HepG2 (cell line): ENCODE data around the gene HSPB7. TPM values are rescaled to one million over a fixed set of nuclear protein-coding genes. Genes with fewer than 3 reads are reported as not detected.

Experiments
- ATAC-seq: fragments of 200-7000 bp; cut with Tn5 transposase; 3 replicates; pipeline ENCODE4 v1.9.1; 2020; ENCODE audit warnings: mild to moderate bottlenecking, moderate library complexity
- BruUV-seq: library from RNA; stranded (reverse); fragments of 400-500 nt; replicated peaks from 2 replicates; lab custom pipeline; 2021; lab: Mats Ljungman, UMichigan
- CTCF ChIA-PET: fragments of 300-600 bp; formaldehyde crosslinking; extraction: SDS; loops from one replicate; lab custom pipeline; 2021; ENCODE audit warnings: low total read pairs, inconsistent platforms, low intra/inter-chr PET ratio; lab: Yijun Ruan, JAX
- POLR2A ChIA-PET: fragments of 350-600 bp; sonication (Branson Sonifier 250); formaldehyde crosslinking; loops from one replicate; lab custom pipeline; 2020; ENCODE audit warnings: antibody characterized with exemption, inconsistent platforms; lab: Yijun Ruan, JAX
- DNase-seq: peaks from one replicate; pipeline ENCODE4 v3.0.0-alpha.2; 2015; ENCODE audit warnings: low spot score
- FAIRE-seq: peaks from 3 replicates; lab custom pipeline; 2011; peaks lifted over from hg19 to GRCh38; lab: Jason Lieb, UNC
- H2AFZ ChIP-seq: one replicate; pipeline ENCODE4 v1.6.1; 2011; ENCODE audit warnings: low read length, inconsistent platforms
- H3K27ac ChIP-seq: fragments of 300-600 bp; 3 replicates; pipeline ENCODE4 v1.8.0; 2011; ENCODE audit warnings: mixed run types, mild to moderate bottlenecking, mixed read lengths, low read length, inconsistent platforms; ENCODE audit not compliant: insufficient read depth; ENCODE audit errors: extremely low read length
- H3K27me3 ChIP-seq, 2 experiments: fragments of 200-600 bp in 1 of 2; 2 replicates in 1 of 2; 3 replicates in 1 of 2; pipeline versions ENCODE4 v1.6.0 to v1.8.0; 2011; ENCODE audit warnings: low read length in 2 of 2, mild to moderate bottlenecking in 2 of 2, moderate library complexity in 2 of 2, inconsistent platforms in 1 of 2; ENCODE audit not compliant: insufficient read depth in 2 of 2, control insufficient read depth in 1 of 2
- H3K36me3 ChIP-seq, 2 experiments: fragments of 200-600 bp in 1 of 2; replicated peaks in 1 of 2; 2 replicates in 1 of 2; 3 replicates in 1 of 2; pipeline versions ENCODE4 v1.5.1 to v1.8.0; 2011; ENCODE audit warnings: low read length in 2 of 2, inconsistent platforms in 1 of 2; ENCODE audit not compliant: insufficient read depth in 2 of 2, control insufficient read depth in 1 of 2
- H3K4me1 ChIP-seq: 2 replicates; pipeline ENCODE4 v1.5.1; 2012; ENCODE audit warnings: low read length, inconsistent platforms; ENCODE audit not compliant: insufficient read depth
- H3K4me2 ChIP-seq: 2 replicates; pipeline ENCODE4 v1.6.0; 2011; ENCODE audit warnings: low read depth, low read length, inconsistent platforms
- H3K4me3 ChIP-seq, 3 experiments: fragments of 200-600 bp in 1 of 3; sonication (generic), shearing (Covaris generic) in 1 of 3; replicated peaks in 1 of 3; 2 replicates each; pipeline ENCODE4 v1.5.1; 2011 to 2016; ENCODE audit warnings: low read length in 3 of 3, inconsistent platforms in 2 of 3, low read depth in 2 of 3, mild to moderate bottlenecking in 2 of 3, control low read depth in 1 of 3, mixed read lengths in 1 of 3; ENCODE audit not compliant: insufficient read depth in 1 of 3
- H3K79me2 ChIP-seq: one replicate; pipeline ENCODE4 v1.6.1; 2011; ENCODE audit warnings: low read length, inconsistent platforms; ENCODE audit not compliant: insufficient read depth
- H3K9ac ChIP-seq: 2 replicates; pipeline ENCODE4 v1.6.0; 2011; ENCODE audit warnings: mild to moderate bottlenecking, low read depth, low read length, inconsistent platforms; ENCODE audit not compliant: insufficient read depth
- H3K9me3 ChIP-seq: 2 replicates; pipeline ENCODE4 v1.5.1; 2012; ENCODE audit warnings: mild to moderate bottlenecking, low read length
- H4K20me1 ChIP-seq: 2 replicates; pipeline ENCODE4 v1.6.0; 2011; ENCODE audit warnings: inconsistent platforms, mild to moderate bottlenecking, low read length, moderate library complexity; ENCODE audit not compliant: insufficient read depth
- AHR ChIP-seq: IDR thresholded peaks from 2 replicates; pipeline ENCODE4 v1.6.1; 2018; ENCODE audit warnings: missing genetic modification reagents, missing compliant biosample characterization
- HHEX ChIP-seq: IDR thresholded peaks from 2 replicates; pipeline ENCODE4 v1.6.1; 2016; ENCODE audit warnings: control low read depth
- HMGA1 ChIP-seq: sonication (generic); formaldehyde crosslinking; conservative IDR thresholded peaks from 2 replicates; pipeline ENCODE4 v1.4.0; 2020; ENCODE audit warnings: missing genetic modification reagents
- MAFG ChIP-seq: sonication (generic); formaldehyde crosslinking; IDR thresholded peaks from 2 replicates; pipeline ENCODE4 v1.5.1; 2020; ENCODE audit warnings: mild to moderate bottlenecking, missing genetic modification reagents
- NR2F1 ChIP-seq, 2 experiments: fragments of 450-650 bp in 1 of 2; formaldehyde crosslinking in 1 of 2; IDR thresholded peaks; 2 replicates each; pipeline versions ENCODE4 v1.5.0 to v1.6.1; 2016 to 2020; ENCODE audit warnings: mild to moderate bottlenecking in 1 of 2, missing compliant biosample characterization in 1 of 2, missing genetic modification reagents in 1 of 2, moderate library complexity in 1 of 2
- TEAD2 ChIP-seq: sonication (generic); formaldehyde crosslinking; IDR thresholded peaks from 2 replicates; pipeline ENCODE4 v1.9.0; 2021; ENCODE audit warnings: missing genetic modification reagents
- ZNF530 ChIP-seq: sonication (generic); formaldehyde crosslinking; IDR thresholded peaks from 2 replicates; pipeline ENCODE4 v1.5.0; 2020; ENCODE audit warnings: low read depth, mild to moderate bottlenecking, missing genetic modification reagents
- ZNF570 ChIP-seq: sonication (generic); formaldehyde crosslinking; IDR thresholded peaks from 2 replicates; pipeline ENCODE4 v1.4.0; 2020; ENCODE audit warnings: mild to moderate bottlenecking, missing genetic modification reagents, borderline replicate concordance
- ZNF703 ChIP-seq: sonication (generic); formaldehyde crosslinking; IDR thresholded peaks from 2 replicates; pipeline ENCODE4 v1.5.1; 2020; ENCODE audit warnings: missing genetic modification reagents, mild to moderate bottlenecking, moderate library complexity, borderline replicate concordance
- WGBS: methylation state at CpG from one replicate; pipeline ENCODE4 v1.1.6; 2017; ENCODE audit warnings: low lambda C conversion rate; 5-methylcytosine and 5-hydroxymethylcytosine counted together
- in situ Hi-C: cut with HindIII; loops from 2 replicates; pipeline ENCODE4 v1.10.0; 2017; ENCODE audit warnings: low pct_unique_long_range_greater_than_20kb; ENCODE audit not compliant: extremely low pct_ligation_motif_present
- intact Hi-C: fragments of 100-400 bp; cut with micrococcal nuclease; formaldehyde crosslinking; loops from one replicate; pipeline ENCODE4 v1.10.0; 2022; ENCODE audit not compliant: unreplicated experiment
- polyA plus RNA-seq, 8 experiments: library from polyadenylated mRNA; depleted of rRNA in 3 of 8; stranded (reverse) in 7 of 8; unstranded in 1 of 8; fragments of >200 nt; fragmentation: Illumina TruSeq in 4 of 8; extraction: Trizol in 4 of 8; gene quantifications; 2 replicates each; pipeline versions ENCODE4 v1.2.1 to v1.2.3, GENCODE V29; 2011 to 2016; ENCODE audit warnings: low read depth in 4 of 8, missing spikeins in 1 of 8, mixed read lengths in 1 of 8; ENCODE audit not compliant: insufficient read depth in 1 of 8
- total RNA-seq, 5 experiments: library from RNA; depleted of rRNA; stranded (reverse); fragments of >200 nt; fragmentation: Illumina TruSeq; extraction: Trizol; gene quantifications; 2 replicates each; pipeline ENCODE4 v1.2.3, GENCODE V29; 2016; ENCODE audit warnings: low read depth in 1 of 5
- TF ChIP-seq, protein P1 (sequence below): sonication (generic); formaldehyde crosslinking; IDR thresholded peaks from 2 replicates; pipeline ENCODE4 v1.4.0; 2020; ENCODE audit warnings: missing genetic modification reagents

The HSPB7 gene
- total and polyA plus RNA-seq, 2 of the 13 experiments (the other 11 are each of a cell fraction or from before 2014, with no cell fraction given), result 0.20 TPM; not detected in 1

DNA sequence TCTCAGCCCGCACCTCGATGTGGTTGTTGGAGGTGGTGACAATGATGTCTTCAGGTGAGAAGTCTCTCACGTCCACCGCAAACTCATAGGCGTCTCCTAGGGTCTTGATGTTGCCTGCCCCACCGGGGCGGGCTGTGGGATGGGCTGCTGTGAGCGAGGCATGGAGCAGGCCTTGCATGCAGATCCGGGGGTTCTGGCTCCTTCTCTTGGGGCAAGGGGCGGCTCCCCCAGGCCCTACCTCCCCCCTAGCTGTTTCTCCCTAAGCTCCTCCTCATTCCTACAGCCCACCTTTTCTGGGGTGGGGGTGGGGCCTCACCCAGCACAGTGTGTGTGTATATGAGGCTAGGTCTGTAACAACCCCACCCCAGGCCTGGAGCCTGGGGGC is 775 bp downstream of the HSPB7 start:
- in situ Hi-C loops, result no loop called here
- H4K20me1 ChIP-seq, result no peaks in the 10 kb centered on the region
- no peaks in the 10 kb centered on the region for H3K79me2 ChIP-seq
- ATAC-seq, result no peak; the same call in 2 of the 3 replicates
- DNase-seq, result no peak
- no TSS peak for BruUV-seq
- peaks cover 81% of the 10 kb centered on the region for H3K4me1 ChIP-seq
- CTCF ChIA-PET, result no interaction called here
- no peak overlapping the region for H2AFZ ChIP-seq
- POLR2A ChIA-PET, result no interaction called here
- intact Hi-C loops, result no loop called here
- FAIRE-seq, result no peak
- no peaks in the 10 kb centered on the region for H3K9me3 ChIP-seq
- no peaks in the 10 kb centered on the region for H3K36me3 ChIP-seq
- peaks cover 12 to 84% of the 10 kb centered on the region in 2 experiments; a peak in 4 of 5 replicates for H3K27me3 ChIP-seq
- H3K27ac ChIP-seq, result no peak overlapping the region
- peak overlapping the region; percentile 73 for H3K4me2 ChIP-seq
- H3K9ac ChIP-seq, result no peak overlapping the region
- WGBS, result 20% methylated on average over 4 of the region's 10 CpGs
- TF ChIP-seq ZNF703 (no peak), TEAD2 (CRISPR knock-in tag) (no peak), NR2F1 (CRISPR knock-in tag; IDR thresholded peaks at IDR 0.05) (no peak), ZNF570 (CRISPR knock-in tag) (no peak), ZNF530 (CRISPR knock-in tag) (no peak), MAFG (CRISPR knock-in tag) (no peak), HMGA1 (no peak), HHEX (CRISPR knock-in tag) (no peak), AHR (CRISPR knock-in tag) (no peak)
- TF ChIP-seq, protein P1, sequence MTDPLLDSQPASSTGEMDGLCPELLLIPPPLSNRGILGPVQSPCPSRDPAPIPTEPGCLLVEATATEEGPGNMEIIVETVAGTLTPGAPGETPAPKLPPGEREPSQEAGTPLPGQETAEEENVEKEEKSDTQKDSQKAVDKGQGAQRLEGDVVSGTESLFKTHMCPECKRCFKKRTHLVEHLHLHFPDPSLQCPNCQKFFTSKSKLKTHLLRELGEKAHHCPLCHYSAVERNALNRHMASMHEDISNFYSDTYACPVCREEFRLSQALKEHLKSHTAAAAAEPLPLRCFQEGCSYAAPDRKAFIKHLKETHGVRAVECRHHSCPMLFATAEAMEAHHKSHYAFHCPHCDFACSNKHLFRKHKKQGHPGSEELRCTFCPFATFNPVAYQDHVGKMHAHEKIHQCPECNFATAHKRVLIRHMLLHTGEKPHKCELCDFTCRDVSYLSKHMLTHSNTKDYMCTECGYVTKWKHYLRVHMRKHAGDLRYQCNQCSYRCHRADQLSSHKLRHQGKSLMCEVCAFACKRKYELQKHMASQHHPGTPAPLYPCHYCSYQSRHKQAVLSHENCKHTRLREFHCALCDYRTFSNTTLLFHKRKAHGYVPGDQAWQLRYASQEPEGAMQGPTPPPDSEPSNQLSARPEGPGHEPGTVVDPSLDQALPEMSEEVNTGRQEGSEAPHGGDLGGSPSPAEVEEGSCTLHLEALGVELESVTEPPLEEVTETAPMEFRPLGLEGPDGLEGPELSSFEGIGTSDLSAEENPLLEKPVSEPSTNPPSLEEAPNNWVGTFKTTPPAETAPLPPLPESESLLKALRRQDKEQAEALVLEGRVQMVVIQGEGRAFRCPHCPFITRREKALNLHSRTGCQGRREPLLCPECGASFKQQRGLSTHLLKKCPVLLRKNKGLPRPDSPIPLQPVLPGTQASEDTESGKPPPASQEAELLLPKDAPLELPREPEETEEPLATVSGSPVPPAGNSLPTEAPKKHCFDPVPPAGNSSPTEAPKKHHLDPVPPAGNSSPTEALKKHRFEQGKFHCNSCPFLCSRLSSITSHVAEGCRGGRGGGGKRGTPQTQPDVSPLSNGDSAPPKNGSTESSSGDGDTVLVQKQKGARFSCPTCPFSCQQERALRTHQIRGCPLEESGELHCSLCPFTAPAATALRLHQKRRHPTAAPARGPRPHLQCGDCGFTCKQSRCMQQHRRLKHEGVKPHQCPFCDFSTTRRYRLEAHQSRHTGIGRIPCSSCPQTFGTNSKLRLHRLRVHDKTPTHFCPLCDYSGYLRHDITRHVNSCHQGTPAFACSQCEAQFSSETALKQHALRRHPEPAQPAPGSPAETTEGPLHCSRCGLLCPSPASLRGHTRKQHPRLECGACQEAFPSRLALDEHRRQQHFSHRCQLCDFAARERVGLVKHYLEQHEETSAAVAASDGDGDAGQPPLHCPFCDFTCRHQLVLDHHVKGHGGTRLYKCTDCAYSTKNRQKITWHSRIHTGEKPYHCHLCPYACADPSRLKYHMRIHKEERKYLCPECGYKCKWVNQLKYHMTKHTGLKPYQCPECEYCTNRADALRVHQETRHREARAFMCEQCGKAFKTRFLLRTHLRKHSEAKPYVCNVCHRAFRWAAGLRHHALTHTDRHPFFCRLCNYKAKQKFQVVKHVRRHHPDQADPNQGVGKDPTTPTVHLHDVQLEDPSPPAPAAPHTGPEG (CRISPR knock-in tag), result no peak
- H3K4me3 ChIP-seq, result peak overlapping the region in 1 of 3 experiments; percentile 65; a peak in 1 of 6 replicates
